Measurements from ENCODE around the gene POLR3A. TPM values are rescaled to one million over a fixed set of nuclear protein-coding genes. Genes with fewer than 3 reads are reported as not detected.

The POLR3A gene
- total RNA-seq, 2 experiments from 2014 or later = 17.0 to 18.5 TPM

DNA sequence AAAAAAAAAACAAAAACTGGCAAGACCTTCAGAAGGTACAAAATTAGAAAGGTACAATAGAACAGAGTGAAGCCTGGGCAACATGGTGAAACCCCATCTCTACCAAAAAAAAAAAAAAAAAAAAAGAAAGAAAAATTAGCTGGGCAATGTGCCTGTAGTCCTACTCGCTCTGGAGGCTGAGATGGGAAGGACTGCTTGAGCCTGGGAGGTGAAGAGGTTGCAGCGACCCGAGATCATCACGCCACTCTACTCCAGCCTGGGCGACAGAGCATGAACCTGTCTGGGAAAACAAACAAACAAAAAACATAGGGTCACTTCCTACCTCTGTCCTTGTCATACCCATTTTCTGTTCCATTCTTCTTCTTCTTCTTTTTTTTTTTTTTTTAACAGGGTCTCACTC, 57.2 kb downstream of the POLR3A start:
- Mint-ChIP-seq H3K36me3 (ENCODE audit: low read depth) (peaks cover 24% of the 10 kb centered on the region), H3K4me1 (ENCODE audit: low read depth) (peaks cover 11% of the 10 kb centered on the region), H3K9me3 (ENCODE audit: insufficient read depth) (no peaks in the 10 kb centered on the region), H3K27me3 (ENCODE audit: low read depth) (no peaks in the 10 kb centered on the region), H3K27ac (no peak overlapping the region), H3K4me3 (no peak overlapping the region)
- CTCF ChIA-PET = no interaction called here
- no peak for ATAC-seq
- no peak for DNase-seq
- POLR2A ChIA-PET = no interaction called here

DNA sequence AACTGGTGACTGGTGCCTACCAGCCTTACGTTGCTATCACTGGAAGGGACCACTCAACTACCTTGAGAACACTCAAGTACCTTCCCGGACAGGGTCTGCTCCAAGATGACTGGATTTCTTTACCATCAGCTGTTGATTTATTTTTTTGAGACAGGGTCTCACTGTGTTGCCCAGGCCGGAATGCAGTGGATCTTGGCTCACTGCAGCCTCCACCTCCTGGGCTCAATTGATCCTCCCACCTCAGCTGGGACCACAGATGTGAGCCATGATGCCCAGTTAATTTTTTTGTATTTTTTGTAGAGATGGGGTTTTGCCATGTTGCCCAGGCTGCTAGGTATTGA, 57.5 kb downstream of the POLR3A start:
- DNase-seq (no peak), ATAC-seq (no peak)
- Mint-ChIP-seq H3K27me3 (ENCODE audit: low read depth) (no peaks in the 10 kb centered on the region), H3K27ac (peak overlapping the region; percentile 52), H3K4me1 (ENCODE audit: low read depth) (peaks cover 11% of the 10 kb centered on the region), H3K4me3 (no peak overlapping the region), H3K36me3 (ENCODE audit: low read depth) (peaks cover 21% of the 10 kb centered on the region), H3K9me3 (ENCODE audit: insufficient read depth) (no peaks in the 10 kb centered on the region)
- POLR2A ChIA-PET = no interaction called here
- CTCF ChIA-PET = no interaction called here

DNA sequence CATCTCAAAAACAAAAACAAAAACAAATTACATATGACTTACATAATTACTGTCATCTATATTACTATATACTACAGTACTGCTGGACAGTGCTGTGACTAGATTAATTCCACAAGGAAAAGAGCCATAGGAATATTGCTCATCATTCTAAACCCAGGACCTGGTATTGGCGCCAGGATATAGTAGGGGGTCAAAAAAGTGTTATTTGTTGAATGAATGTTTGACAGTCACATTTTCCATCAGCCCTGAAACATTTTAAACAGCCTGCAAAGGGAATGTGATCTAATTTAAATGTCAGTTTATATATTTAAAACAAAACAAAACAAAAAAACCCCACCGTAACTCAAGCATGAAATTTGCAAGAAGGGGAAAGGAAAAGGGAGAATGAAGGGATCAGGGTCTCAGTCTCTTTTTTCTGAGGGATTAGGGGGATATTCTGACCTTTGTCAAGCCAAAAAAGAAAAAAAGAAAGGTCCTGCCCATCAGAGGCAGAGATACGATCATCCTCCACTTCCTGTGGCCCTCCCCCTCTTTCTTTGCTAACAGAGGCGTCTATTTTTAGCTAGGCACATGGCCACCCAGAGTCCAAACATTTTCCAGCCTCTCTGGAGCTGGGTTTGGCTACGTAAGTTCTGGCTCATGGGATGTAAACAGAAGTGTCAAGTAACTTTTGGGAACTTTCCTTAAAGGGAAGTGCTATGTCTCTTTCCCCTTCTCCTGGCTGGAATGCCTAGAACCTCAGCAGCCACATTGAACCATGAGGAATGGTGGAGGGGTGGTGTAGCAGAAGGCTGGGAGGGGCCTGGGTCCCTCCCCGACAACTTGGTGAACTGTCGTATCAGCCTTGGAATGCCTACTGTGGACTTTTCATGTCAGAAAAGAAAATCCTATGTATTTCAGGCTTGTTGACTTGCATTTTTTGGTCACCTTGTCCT, 58.2 kb downstream of the POLR3A start:
- Mint-ChIP-seq H3K36me3 (ENCODE audit: low read depth) (peaks cover 17% of the 10 kb centered on the region), H3K4me1 (ENCODE audit: low read depth) (peaks cover 11% of the 10 kb centered on the region), H3K4me3 (no peak overlapping the region), H3K27ac (peak overlapping the region; percentile 52), H3K27me3 (ENCODE audit: low read depth) (no peaks in the 10 kb centered on the region), H3K9me3 (ENCODE audit: insufficient read depth) (no peaks in the 10 kb centered on the region)
- ATAC-seq (peak; percentile 49), DNase-seq (peak; percentile 49)
- POLR2A ChIA-PET = no interaction called here
- CTCF ChIA-PET = no interaction called here

DNA sequence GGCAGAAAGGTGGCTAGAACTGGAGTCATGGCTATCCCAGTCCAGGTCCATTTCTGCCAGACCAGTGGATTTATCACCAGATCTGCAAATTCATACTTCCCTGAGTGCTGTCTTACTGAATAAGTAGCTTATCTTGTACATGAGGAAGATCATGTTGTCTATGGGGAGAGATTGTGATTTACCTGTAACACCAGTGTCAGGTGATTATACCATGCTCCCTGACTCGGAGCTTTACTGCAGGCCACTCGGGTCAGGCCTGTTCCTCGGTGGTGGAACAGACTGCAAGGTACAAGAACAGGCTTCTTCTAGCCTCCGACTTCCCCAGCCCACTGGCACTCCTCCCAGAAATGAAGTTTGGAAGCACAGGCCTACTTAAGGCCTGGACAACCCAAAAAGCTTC, 60.2 kb downstream of the POLR3A start:
- no peak overlapping the region for H3K4me3 Mint-ChIP-seq
- CTCF ChIA-PET = no interaction called here
- no peaks in the 10 kb centered on the region for H3K9me3 Mint-ChIP-seq (ENCODE audit: insufficient read depth)
- ATAC-seq = no peak
- peaks cover 12% of the 10 kb centered on the region for H3K36me3 Mint-ChIP-seq (ENCODE audit: low read depth)
- H3K27ac Mint-ChIP-seq = no peak overlapping the region
- no peaks in the 10 kb centered on the region for H3K27me3 Mint-ChIP-seq (ENCODE audit: low read depth)
- peaks cover 11% of the 10 kb centered on the region for H3K4me1 Mint-ChIP-seq (ENCODE audit: low read depth)
- DNase-seq = no peak
- POLR2A ChIA-PET = no interaction called here

DNA sequence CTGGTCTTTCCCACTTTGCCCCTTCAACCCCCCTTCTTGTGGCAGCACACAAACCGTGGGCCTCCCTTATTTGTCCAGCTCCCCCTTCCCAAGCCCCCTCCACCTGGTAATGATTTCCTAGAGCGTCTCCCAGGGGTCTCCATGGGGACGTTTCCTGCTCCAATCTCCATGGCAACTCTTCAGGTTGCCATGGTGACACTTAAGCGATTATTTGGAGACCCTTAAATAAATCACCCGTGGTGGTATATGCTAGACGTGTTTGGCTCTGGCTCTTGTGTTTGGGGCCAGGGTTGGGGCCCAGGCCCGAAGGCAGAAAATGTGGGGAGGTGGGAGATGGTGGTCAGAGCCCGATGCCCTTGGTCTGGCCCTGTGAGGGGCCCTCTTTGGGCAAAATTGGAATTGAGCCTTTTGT, 61.7 kb downstream of the POLR3A start:
- H3K36me3 Mint-ChIP-seq (ENCODE audit: low read depth) = peaks cover 12% of the 10 kb centered on the region
- POLR2A ChIA-PET = no interaction called here
- peaks cover 11% of the 10 kb centered on the region for H3K4me1 Mint-ChIP-seq (ENCODE audit: low read depth)
- CTCF ChIA-PET = no interaction called here
- no peaks in the 10 kb centered on the region for H3K9me3 Mint-ChIP-seq (ENCODE audit: insufficient read depth)
- H3K27me3 Mint-ChIP-seq (ENCODE audit: low read depth) = no peaks in the 10 kb centered on the region
- no peak overlapping the region for H3K4me3 Mint-ChIP-seq
- DNase-seq (no peak), ATAC-seq (no peak)
- no peak overlapping the region for H3K27ac Mint-ChIP-seq

DNA sequence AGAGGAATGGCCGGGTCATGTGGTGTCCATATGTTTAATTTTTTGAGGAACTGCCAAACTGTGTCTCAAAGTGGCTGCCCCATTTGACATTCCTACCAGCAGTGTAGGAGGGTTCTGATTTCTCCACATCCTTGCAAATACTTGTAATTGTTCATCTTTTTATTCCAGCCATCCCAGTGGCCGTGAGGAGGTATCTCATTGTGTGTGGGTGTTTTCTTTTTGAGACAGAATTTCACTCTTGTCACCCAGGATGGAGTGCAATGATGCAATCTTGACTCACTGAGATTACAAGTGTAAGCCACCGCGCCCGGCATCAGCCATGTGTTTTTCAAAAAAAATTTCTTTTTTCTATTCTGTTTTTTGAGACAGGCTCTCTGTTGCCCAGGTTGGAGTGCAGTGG, 64.0 kb downstream of the POLR3A start:
- DNase-seq = no peak
- POLR2A ChIA-PET = no interaction called here
- Mint-ChIP-seq H3K4me3 (no peak overlapping the region), H3K4me1 (ENCODE audit: low read depth) (peaks cover 2% of the 10 kb centered on the region), H3K9me3 (ENCODE audit: insufficient read depth) (no peaks in the 10 kb centered on the region), H3K27me3 (ENCODE audit: low read depth) (peaks cover 2% of the 10 kb centered on the region), H3K27ac (no peak overlapping the region), H3K36me3 (ENCODE audit: low read depth) (no peaks in the 10 kb centered on the region)
- ATAC-seq = no peak
- CTCF ChIA-PET = no interaction called here

DNA sequence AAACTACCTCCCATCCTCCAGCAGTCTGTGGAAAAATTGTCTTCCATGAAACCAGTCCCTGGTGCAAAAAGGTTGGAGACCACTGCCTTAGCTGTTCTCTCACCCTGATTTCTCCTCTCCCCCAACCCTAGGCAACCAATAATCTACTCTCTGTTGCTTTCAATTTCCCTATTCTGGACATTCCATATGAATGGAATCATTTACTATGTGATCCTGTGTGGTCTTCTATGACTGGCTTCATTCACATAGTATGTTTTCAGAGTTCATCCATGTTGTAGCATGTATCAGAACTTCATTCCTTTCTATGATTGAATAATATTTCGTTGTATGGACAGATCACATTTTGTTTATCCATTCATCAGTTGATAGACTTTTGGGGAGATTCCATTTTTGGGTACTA, 64.5 kb downstream of the POLR3A start:
- DNase-seq = no peak
- Mint-ChIP-seq H3K9me3 (ENCODE audit: insufficient read depth) (no peaks in the 10 kb centered on the region), H3K36me3 (ENCODE audit: low read depth) (no peaks in the 10 kb centered on the region), H3K4me1 (ENCODE audit: low read depth) (peaks cover 2% of the 10 kb centered on the region), H3K27ac (no peak overlapping the region), H3K27me3 (ENCODE audit: low read depth) (peaks cover 2% of the 10 kb centered on the region), H3K4me3 (no peak overlapping the region)
- ChIA-PET CTCF (no interaction called here), POLR2A (no interaction called here)
- no peak for ATAC-seq

DNA sequence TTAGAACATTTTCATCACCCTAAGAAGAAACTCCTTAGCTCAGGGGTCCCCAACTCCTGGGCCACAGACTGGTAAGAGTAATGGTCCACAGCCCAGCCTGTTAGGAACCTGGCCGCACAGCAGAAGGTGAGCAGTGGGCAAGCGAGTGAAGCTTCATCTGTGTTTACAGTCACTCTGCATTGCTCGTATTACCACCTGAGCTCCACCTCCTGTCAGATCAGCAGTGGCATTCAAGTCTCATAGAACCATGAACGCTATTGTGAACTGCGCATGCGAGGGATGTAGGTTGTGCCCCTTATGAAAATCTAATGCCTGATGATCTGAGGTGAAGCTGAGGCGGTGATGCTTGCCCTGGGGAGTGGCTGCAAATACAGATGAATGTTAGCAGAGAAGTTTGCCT, 65.4 kb downstream of the POLR3A start:
- Mint-ChIP-seq H3K27ac (no peak overlapping the region), H3K36me3 (ENCODE audit: low read depth) (no peaks in the 10 kb centered on the region), H3K4me3 (no peak overlapping the region), H3K4me1 (ENCODE audit: low read depth) (peaks cover 2% of the 10 kb centered on the region), H3K27me3 (ENCODE audit: low read depth) (peaks cover 2% of the 10 kb centered on the region), H3K9me3 (ENCODE audit: insufficient read depth) (no peaks in the 10 kb centered on the region)
- ChIA-PET CTCF (no interaction called here), POLR2A (interaction anchor here (0.6 kb wide), 1 partner anchor 1043 kb away, joined by 3 read pairs; no protein-coding TSS in a partner anchor)
- DNase-seq (no peak), ATAC-seq (no peak)

DNA sequence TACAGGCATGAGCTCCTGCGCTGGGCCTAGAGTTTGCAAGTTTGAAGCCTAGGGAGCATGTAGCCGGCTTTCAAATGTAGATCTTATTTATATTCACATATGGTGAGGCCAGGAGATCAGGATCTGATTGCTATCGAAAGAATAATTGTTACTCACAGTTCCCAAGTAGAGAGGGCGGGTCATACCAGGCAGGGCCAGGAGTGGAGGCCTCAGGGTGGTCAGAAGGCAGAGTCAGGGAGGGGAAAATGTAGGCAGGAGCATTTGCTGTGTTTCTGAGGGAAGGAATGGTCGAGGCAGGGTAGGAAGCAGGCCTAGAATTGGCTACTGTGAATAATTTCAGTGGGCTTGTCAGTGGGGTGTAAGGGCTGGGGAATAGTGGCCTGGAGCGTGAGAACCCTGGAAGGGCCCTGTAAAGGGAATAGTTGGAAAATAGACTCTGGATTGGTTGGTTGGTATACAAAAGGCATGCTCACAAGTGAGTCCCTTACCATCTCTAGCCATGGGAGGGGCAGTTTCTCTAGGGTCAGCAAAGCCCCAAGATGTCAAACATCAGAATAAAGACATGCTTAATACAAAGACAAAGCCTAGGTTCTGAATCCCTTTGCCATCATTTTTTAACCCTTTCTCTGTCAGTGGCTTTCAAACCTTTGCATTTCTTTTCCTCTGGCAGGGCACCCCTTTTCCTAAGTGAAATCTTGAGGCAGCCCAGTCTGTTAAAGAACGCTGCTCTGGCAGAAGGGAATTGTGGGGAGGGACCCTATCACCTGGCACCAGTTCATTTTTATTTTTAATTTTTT, 66.8 kb downstream of the POLR3A start:
- Mint-ChIP-seq H3K27ac (no peak overlapping the region), H3K9me3 (ENCODE audit: insufficient read depth) (no peaks in the 10 kb centered on the region), H3K4me1 (ENCODE audit: low read depth) (peaks cover 2% of the 10 kb centered on the region), H3K27me3 (ENCODE audit: low read depth) (peaks cover 3% of the 10 kb centered on the region), H3K4me3 (no peak overlapping the region), H3K36me3 (ENCODE audit: low read depth) (no peaks in the 10 kb centered on the region)
- DNase-seq = no peak
- ChIA-PET CTCF (no interaction called here), POLR2A (no interaction called here)
- no peak for ATAC-seq

DNA sequence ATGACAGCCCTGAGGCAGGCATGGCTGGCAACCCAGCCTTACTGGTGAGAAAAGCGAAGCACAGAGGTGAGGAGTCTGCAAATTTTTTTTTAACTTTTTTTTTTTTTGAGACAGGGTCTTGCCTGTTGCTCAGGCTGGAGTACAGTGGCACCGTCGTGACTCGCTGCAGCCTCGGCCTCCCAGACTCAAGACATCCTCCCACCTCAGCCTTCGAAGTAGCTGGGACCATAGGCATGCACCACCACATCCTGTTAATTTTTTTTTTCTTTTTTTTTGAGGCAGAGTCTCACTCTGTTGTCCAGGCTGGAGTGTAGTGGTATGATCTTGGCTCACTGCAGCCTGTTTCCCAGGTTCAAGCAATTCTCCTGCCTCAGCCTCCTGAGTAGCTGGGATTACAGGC, 67.6 kb downstream of the POLR3A start:
- Mint-ChIP-seq H3K27ac (no peak overlapping the region), H3K9me3 (ENCODE audit: insufficient read depth) (no peaks in the 10 kb centered on the region), H3K27me3 (ENCODE audit: low read depth) (peaks cover 3% of the 10 kb centered on the region), H3K4me3 (no peak overlapping the region), H3K36me3 (ENCODE audit: low read depth) (no peaks in the 10 kb centered on the region), H3K4me1 (ENCODE audit: low read depth) (peaks cover 2% of the 10 kb centered on the region)
- no peak for DNase-seq
- CTCF ChIA-PET = no interaction called here
- ATAC-seq = no peak
- POLR2A ChIA-PET = no interaction called here

DNA sequence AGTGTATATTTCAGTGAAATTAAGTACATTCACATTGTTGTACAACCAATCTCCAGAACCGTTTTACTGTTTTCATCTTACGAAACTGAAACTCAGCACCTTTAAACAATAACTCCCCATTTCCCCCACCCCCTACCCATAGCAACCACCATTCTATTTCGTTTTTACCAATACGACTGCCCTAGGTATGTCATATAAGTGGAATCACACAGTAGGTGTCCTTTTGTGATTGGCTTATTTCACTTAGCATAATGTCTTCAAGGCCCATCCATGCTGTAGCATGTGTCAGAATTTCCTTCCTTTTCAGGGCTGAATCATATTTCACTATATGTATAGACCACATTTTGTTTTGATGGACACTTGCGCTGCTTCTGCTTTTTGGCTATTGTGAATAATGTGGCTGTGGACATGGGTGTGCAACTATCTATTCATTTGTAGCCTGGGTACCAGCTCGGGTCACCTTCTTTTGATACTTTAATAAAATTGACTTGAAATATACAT, 68.4 kb downstream of the POLR3A start:
- Mint-ChIP-seq H3K36me3 (ENCODE audit: low read depth) (no peaks in the 10 kb centered on the region), H3K9me3 (ENCODE audit: insufficient read depth) (no peaks in the 10 kb centered on the region), H3K27me3 (ENCODE audit: low read depth) (peaks cover 5% of the 10 kb centered on the region), H3K4me1 (ENCODE audit: low read depth) (peaks cover 2% of the 10 kb centered on the region), H3K27ac (no peak overlapping the region), H3K4me3 (no peak overlapping the region)
- ChIA-PET CTCF (no interaction called here), POLR2A (no interaction called here)
- DNase-seq (no peak), ATAC-seq (no peak)

DNA sequence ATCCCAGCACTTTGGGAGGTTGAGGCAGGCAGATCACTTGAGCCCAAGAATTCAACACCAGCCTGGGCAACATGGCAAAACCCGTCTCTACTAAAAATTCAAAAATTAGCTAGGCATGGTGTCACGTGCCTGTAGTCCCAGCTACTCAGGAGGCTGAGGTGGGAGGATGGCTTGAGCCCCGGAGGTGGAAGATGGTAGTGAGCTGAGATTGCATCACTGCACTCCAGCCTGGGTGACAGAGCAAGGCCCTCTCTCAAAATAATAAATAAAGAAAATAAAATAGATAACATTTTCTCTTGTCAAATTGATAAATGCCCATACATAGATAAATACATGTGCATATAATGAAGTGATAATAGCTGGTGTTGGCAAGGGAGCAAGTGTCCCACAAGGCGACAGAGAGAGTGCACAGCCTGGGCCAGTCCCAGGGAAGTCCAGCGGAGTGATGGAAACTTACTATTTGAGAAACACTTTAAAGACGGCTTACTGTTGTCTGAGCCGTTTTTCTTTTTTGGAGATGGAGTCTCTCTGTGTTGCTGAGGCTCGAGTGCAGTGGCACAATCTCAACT, 69.3 kb downstream of the POLR3A start:
- Mint-ChIP-seq H3K9me3 (ENCODE audit: insufficient read depth) (no peaks in the 10 kb centered on the region), H3K27me3 (ENCODE audit: low read depth) (peaks cover 6% of the 10 kb centered on the region), H3K4me1 (ENCODE audit: low read depth) (peaks cover 2% of the 10 kb centered on the region), H3K36me3 (ENCODE audit: low read depth) (no peaks in the 10 kb centered on the region), H3K27ac (no peak overlapping the region), H3K4me3 (no peak overlapping the region)
- ATAC-seq = no peak
- no peak for DNase-seq
- POLR2A ChIA-PET = no interaction called here
- CTCF ChIA-PET = no interaction called here
